Psoas muscle (tissue), 8 donors: ENCODE measurements around the gene TAF8. TPM values are rescaled to one million over a fixed set of nuclear protein-coding genes. Genes with fewer than 3 reads are reported as not detected.

ENCODE experiments used
- ATAC-seq, 4 donors: fragments of 200-7000 bp; cut with Tn5 transposase; one replicate each; pipeline ENCODE4 v1.9.1; 2020; ENCODE audit warnings: moderate library complexity in 3 of 4, mild to moderate bottlenecking in 2 of 4
- DNase-seq, 2 donors: peaks; one replicate each; pipeline ENCODE4 v3.0.0-alpha.2; 2020
- H3K27ac ChIP-seq: fragments of 200-600 bp; one replicate; pipeline ENCODE4 v1.8.0; 2022
- H3K27me3 ChIP-seq, 3 donors: fragments of 200-600 bp in 1 of 3; one replicate each; pipeline versions ENCODE4 v1.6.1 to v1.8.0; 2013 to 2022; ENCODE audit warnings: low read length in 2 of 3, mild to moderate bottlenecking in 2 of 3, moderate library complexity in 1 of 3; ENCODE audit not compliant: insufficient read depth in 3 of 3
- H3K36me3 ChIP-seq, 2 donors: fragments of 200-600 bp in 1 of 2; one replicate each; pipeline versions ENCODE4 v1.6.1 to v1.8.0; 2013 to 2022; ENCODE audit warnings: low read depth in 1 of 2, mild to moderate bottlenecking in 1 of 2, moderate library complexity in 1 of 2; ENCODE audit not compliant: insufficient read depth in 1 of 2
- H3K4me1 ChIP-seq: fragments of 200-600 bp; one replicate; pipeline ENCODE4 v1.8.0; 2022
- H3K4me3 ChIP-seq: fragments of 200-600 bp; one replicate; pipeline ENCODE4 v1.8.0; 2022; ENCODE audit warnings: mild to moderate bottlenecking
- H3K9me3 ChIP-seq: fragments of 200-600 bp; one replicate; pipeline ENCODE4 v1.8.0; 2022
- CTCF ChIP-seq: fragments of 200-600 bp; IDR thresholded peaks from one replicate; pipeline ENCODE4 v1.8.0; 2022; ENCODE audit warnings: antibody characterized with exemption
- WGBS, 3 donors: extraction: QIAGEN DNeasy Blood & Tissue Kit; methylation state at CpG; one replicate each; pipeline versions ENCODE4 v1.1.6 to v1.1.7; 2013; 5-methylcytosine and 5-hydroxymethylcytosine counted together
- intact Hi-C, 2 donors: fragments of 100-400 bp; cut with DNase I; formaldehyde crosslinking; loops; one replicate each; pipeline versions ENCODE4 v1.11.0 to v1.14.2; 2022
- polyA plus RNA-seq, 3 donors: library from polyadenylated mRNA; stranded (reverse); fragments of 200-250 nt; gene quantifications; one replicate each; pipeline ENCODE4 v1.2.3, GENCODE V29; 2013
- total RNA-seq, 4 donors: library from RNA; stranded (reverse); fragmentation: NEBNext Ultra II Directional in 2 of 4; extraction: Animal tissue kit (Norgen Biotek cat#: 25700) in 2 of 4; gene quantifications; one replicate each; pipeline versions ENCODE4 v1.2.1 to v1.2.4, GENCODE V29; 2021 to 2023
- donor health status: healthy with polysubstance abuse.
- donor health status: DM: no; HTN: no; CAD: no; lungs with moderate emphysema.
- donor health status: Bipolar disorder and iron deficiency.
- donor health status: healthy.
- donor health status: DM: yes; HTN: yes; CAD: no.
- donor health status: DM: no; HTN: no; CAD: no.
- donor health status: DM: no; HTN: no; CAD: no.
- donor health status: DM: yes; HTN: yes; CAD: no.

The TAF8 gene
- total and polyA plus RNA-seq, 7 donors: 11.2 to 23.9 (median 17.9) TPM

GRCh38 chr6:42025066-42025844, 25.1 kb upstream of the TAF8 start:
- no peak overlapping the region for H3K27ac ChIP-seq
- no peaks in the 10 kb centered on the region for H3K36me3 ChIP-seq
- no peaks in the 10 kb centered on the region for H3K9me3 ChIP-seq
- intact Hi-C loops: no loop called here
- no peak overlapping the region for H3K4me3 ChIP-seq
- H3K27me3 ChIP-seq: no peaks in the 10 kb centered on the region
- WGBS, 3 donors: 87 to 88% (median 87%) methylated on average over 11 of the region's 11 CpGs
- H3K4me1 ChIP-seq: peaks cover 7% of the 10 kb centered on the region
- ATAC-seq: no peak
- DNase-seq: no peak
- no peak for TF ChIP-seq CTCF

GRCh38 chr6:42025845-42026243, 24.5 kb upstream of the TAF8 start:
- no peak for TF ChIP-seq CTCF
- no peak overlapping the region for H3K27ac ChIP-seq
- H3K36me3 ChIP-seq: no peaks in the 10 kb centered on the region
- no peak overlapping the region for H3K4me3 ChIP-seq
- WGBS, 3 donors: 77 to 87% (median 81%) methylated on average over 7 of the region's 7 CpGs
- no peaks in the 10 kb centered on the region for H3K9me3 ChIP-seq
- no peak for DNase-seq
- no peak for ATAC-seq
- peaks cover 13% of the 10 kb centered on the region for H3K4me1 ChIP-seq
- intact Hi-C loops: no loop called here
- H3K27me3 ChIP-seq: no peaks in the 10 kb centered on the region

GRCh38 chr6:42026540-42026939, 23.8 kb upstream of the TAF8 start:
- 76 to 94% (median 87%) methylated on average over 4 of the region's 4 CpGs for WGBS, 3 donors
- DNase-seq (no peak), ATAC-seq (no peak)
- no peak overlapping the region for H3K27ac ChIP-seq
- H3K36me3 ChIP-seq: no peaks in the 10 kb centered on the region
- peaks cover 18% of the 10 kb centered on the region for H3K4me1 ChIP-seq
- intact Hi-C loops: no loop called here
- no peaks in the 10 kb centered on the region for H3K9me3 ChIP-seq
- H3K4me3 ChIP-seq: no peak overlapping the region
- TF ChIP-seq CTCF: no peak
- H3K27me3 ChIP-seq: no peaks in the 10 kb centered on the region

GRCh38 chr6:42028234-42029061, 21.9 kb upstream of the TAF8 start:
- no peaks in the 10 kb centered on the region for H3K36me3 ChIP-seq
- no peaks in the 10 kb centered on the region for H3K27me3 ChIP-seq
- WGBS, 3 donors: 36 to 61% (median 45%) methylated on average over 17 of the region's 17 CpGs
- peaks cover 23% of the 10 kb centered on the region for H3K4me1 ChIP-seq
- no peak for TF ChIP-seq CTCF
- peak overlapping the region; percentile 28 for H3K4me3 ChIP-seq
- no peak for DNase-seq
- peak overlapping the region; percentile 42 for H3K27ac ChIP-seq
- intact Hi-C loops: no loop called here
- no peaks in the 10 kb centered on the region for H3K9me3 ChIP-seq
- peak; percentile 64 to 70 (median 68) for ATAC-seq
